ENCODE results near the gene GNG4.
A peak's percentile ranks its signal among the peaks of the same experiment; 100 is the strongest.
"Not testable (repeated sequence)": the region's sequence is repeated elsewhere in the genome, so short reads cannot be mapped to it uniquely, and the experiment has no call there.

The GNG4 gene

DNA sequence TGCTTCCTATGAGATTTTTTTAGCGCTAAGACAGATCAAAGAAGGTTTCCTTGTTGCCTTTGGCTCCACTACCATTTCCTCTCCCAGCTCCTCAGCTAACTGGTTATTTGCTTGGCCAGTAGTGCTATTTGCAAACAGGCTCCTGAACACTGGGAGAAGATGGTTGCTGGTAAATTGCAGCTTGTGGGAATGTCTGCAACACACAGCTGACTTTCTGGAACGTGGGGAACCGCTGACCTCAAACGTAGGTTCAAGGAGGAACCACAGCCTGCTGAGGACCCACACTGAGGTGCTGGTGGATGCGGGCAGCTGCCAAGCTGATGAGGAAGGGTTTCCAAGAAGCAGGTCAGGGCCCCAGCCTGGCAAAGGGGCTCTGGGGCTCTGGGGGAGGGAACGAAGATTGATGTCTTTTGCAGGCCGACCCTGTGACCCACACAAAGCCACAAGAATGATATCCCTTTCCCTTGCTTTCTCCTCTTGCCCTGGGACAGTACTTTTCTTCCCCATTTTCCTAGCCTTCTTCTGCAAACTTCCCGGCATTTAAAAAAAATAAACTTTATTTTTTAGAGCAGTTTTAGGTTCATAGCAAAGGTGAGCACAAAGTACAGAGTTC is 24.8 kb downstream of the GNG4 start:
- no peak for DNase-seq

DNA sequence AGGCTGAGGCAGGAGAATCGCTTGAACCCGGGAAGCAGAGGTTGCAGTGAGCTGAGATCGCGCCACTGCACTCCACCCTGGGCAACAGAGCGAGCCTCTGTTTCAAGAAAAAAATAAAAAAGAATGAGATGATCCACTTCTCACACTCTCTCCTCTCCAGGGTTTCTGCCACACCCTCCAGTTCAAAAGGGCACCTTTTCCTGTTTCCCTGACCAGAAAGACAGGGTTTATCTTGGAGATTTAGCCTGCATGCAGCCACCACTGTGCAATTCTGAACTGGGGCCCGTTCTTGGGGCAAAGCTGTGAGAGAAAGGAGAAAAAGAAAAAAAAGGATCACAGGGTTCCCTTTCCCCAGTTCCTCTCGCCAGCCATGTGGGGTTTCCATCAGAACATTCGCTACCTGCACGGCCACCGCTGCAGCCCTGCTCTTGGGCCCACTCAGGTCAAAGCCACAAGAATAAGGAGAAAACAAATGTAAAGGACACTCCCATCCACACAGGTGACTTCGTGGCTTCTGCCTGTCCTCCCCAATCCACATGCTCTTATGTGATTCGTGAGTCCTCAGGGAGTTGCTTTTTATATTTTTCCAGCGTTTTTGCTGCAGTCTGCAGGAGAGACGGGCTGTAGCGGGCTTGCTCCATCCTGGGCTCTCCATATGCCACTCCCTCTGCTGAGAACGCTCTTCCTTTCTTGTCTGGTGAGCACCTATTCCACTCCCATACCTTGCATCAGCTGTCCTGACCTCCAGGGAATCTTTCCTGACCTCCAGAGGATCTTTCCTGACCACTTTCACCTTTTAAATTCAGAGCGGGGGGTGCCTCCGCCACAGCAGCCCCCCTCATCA is 26.4 kb downstream of the GNG4 start:
- DNase-seq: no peak

GRCh38 chr1:235619149-235619548 is 30.4 kb downstream of the GNG4 start:
- not testable (repeated sequence) for DNase-seq

DNA sequence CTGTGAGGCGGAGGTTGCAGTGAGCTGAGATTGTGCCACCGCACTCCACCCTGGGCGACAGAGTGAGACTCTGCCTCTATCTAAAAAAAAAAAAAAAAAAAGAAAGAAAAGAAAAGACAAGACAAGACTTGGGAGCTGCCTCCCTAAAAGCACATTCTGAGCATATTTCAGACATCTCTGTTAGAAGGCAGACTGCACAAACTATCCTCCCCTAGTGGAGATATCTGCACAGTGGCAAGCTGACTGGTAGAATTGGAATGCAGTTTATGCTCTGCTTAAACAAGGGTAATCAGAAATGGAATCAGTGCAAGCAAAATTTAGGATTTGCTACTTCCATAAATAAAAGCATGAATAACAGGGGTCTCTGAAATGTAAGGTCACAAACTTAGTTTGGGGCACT is 31.8 kb downstream of the GNG4 start:
- DNase-seq: no peak

DNA sequence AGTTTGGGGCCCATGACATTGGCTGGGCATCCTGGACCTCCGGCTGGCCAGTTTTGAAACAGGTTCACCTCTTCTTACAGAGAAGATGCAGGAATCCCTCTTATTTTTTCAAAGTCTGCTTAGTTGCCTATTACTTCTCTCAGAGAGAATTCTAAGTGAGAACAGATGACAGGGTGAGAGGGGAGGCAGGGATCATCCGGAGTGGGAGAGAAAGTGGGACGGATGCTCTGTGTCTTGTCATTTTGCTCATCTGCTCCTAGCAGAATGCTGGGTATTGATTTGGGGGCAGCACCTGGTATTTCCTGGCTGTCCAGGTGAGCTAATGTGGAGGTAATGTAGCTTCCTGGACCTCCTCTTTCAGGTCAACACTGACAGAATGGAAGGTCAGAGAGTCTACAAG is 32.4 kb downstream of the GNG4 start:
- DNase-seq: no peak

GRCh38 chr1:235614442-235614954 is 35.1 kb downstream of the GNG4 start:
- no peak for DNase-seq

GRCh38 chr1:235613602-235614001 is 36.0 kb downstream of the GNG4 start:
- DNase-seq: no peak

DNA sequence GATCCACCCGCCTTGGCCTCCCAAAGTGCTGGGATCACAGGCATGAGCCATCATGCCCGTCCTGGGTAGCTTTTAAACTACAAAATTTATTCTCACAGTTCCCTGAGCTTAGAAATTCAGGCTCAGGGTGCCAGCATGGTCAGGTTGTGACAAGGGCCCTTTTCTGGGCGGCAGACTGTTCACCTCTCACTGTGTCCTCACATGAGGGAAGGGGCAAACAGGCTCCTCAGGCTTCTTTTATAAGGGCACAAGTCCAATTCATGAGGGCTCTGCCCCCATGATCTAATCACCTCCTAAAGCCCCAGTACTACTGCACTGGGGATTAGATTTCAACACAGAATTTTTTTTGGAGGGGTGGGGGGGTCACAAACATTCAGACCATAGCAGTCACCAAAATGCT is 36.8 kb downstream of the GNG4 start:
- no peak for DNase-seq

GRCh38 chr1:235610157-235610556 is 39.4 kb downstream of the GNG4 start:
- no peak for DNase-seq

DNA sequence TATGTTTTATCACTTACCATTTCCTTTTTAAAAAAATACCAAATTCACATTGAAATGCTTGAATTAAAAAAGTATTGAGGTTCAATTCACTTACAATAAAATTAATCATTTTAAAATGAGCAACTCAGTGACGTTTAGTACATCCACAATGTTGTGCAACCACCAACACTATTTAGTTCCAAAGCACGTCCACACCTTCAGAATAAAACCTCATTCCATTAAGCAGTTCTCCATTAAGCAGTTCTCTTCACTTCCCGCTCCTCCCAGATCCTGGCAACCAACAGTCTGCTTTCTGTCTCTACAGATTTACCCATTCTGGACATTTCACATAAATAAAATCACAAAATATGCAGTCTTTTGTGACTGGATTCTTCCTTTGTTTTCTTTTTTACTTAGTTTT is 41.3 kb downstream of the GNG4 start:
- DNase-seq: no peak

DNA sequence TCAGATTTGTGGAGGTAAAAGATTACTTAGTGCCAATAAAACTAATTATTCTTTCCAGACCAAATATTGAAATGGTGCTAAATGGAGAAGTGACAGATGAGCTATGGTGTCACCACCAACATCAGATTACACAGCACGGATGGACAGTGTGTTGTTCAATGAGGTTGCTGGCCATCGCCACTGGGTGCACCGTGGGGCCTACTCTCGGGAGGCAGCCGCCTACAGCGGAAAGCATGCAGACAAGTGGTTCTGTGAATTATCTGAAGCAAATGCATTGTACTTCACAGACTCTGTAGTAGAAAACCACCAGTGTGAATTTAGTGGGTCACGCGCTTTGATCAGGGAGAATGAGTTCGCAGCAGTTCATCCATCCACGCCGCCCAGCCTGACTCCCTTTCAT is 42.3 kb downstream of the GNG4 start:
- DNase-seq: no peak

DNA sequence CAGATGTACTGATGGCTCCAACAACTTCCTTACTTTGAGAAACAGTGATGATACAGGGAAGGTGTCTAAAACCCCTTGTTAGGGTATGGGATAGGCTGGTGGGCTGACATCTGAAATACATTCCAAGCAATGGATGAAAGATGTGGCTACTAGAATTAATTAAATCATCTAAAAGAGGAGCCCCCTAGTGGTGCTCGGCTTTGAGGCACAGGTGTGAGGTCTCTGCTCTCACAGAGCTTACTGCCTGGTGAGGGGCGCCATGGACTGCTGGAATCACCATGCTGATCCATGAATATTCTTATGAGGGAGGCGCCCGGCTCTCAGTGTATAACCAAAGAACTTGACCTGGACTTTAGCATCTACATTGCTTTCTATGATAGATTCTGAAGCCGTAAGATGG is 48.5 kb downstream of the GNG4 start:
- peak in 1 of 2 donors; percentile 7 for DNase-seq

DNA sequence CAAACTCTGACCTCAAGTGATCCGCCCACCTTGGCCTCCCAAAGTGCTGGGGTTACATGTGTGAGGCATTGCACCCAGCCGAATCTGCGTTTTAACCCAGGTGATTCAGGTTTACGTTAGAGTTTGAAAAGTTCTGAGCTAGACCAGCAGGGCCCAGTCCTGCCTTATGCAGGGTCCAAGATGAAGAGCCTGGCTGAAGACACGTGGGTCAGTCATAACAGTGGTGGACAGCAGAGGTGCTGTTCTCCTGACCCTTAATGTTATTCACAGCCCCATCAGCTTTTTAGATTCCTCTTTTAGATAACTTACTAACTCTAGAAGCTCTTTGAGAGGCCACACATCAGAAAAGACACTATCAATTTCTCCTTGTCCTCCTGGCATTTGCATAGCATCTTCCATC is 50.0 kb downstream of the GNG4 start:
- no peak for DNase-seq

DNA sequence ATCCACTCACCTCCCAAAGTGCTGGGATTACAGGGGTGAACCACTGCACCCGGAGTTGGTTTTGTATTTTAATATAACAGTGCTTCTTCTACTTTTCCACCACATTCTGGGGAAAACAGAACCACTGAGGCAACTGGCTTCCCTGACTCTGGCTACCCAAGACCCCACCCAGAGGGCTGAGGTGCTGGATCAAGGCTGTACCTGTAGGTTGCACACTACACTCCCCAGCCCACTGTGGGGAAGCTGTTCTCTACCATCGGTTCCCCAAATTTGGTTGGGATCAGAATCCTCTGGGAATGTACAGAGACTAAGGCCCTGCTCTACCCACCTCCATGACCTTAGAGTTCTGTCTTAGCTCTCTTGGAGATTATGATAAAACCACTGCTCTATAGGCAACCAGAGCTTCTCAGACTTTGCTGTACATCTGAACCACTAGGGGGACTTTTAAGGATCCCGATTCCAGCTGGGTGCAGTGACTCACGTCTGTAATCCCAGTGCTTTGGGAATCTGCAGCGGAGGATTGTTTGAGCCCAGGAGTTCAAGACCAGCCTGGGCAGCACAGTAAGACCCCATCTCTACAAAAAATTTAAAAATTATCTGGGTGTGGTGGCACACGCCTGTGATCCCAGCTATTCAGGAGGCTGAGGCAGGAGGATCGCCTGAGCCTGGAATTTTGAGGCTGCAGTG is 51.6 kb downstream of the GNG4 start:
- DNase-seq: no peak

DNA sequence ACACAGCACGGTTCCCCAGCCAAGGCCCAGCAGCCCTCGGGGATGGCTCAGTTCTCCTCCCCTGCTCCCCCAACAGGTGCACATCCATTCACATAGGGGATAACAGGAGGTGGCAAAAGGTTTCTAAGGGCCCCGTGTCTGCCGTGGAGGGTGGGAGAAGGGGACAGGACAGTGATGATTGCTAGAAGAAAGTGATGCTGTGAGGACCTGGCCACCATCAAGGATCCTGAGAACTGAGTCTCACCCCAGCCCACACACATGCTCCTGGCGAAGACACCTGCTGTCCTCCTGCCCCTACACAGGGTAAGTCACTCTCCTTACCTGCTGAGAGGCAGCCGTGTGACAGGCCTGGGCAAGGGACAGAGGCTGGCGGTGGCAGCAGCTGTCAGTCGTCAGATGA is 54.5 kb downstream of the GNG4 start:
- no peak for DNase-seq

DNA sequence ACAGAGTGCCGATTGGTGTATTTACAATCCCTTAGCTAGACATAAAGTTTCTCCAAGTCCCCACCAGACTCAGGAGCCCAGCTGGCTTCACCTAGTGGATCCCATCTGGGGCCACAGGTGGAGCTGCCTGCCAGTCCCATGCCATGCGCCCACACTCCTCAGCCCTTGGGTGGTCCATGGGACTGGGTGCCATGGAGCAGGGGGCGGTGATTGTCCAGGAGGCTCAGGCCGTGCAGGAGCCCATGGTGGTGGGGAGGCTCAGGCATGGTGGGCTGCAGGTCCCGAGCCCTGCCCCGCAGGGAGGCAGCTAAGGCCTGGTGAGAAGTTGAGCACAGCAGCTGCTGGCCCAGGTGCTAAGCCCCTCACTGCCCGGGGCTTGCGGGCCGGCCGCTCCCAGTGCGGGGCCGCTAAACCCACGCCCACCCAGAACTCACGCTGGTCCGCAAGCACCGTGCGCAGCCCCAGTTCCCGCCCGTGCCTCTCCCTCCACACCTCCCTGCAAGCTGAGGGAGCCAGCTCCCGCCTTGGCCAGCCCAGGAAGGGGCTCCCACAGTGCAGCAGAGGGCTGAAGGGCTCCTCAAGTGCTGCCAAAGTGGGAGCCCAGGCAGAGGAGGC is 55.2 kb downstream of the GNG4 start:
- DNase-seq: not testable (repeated sequence)

DNA sequence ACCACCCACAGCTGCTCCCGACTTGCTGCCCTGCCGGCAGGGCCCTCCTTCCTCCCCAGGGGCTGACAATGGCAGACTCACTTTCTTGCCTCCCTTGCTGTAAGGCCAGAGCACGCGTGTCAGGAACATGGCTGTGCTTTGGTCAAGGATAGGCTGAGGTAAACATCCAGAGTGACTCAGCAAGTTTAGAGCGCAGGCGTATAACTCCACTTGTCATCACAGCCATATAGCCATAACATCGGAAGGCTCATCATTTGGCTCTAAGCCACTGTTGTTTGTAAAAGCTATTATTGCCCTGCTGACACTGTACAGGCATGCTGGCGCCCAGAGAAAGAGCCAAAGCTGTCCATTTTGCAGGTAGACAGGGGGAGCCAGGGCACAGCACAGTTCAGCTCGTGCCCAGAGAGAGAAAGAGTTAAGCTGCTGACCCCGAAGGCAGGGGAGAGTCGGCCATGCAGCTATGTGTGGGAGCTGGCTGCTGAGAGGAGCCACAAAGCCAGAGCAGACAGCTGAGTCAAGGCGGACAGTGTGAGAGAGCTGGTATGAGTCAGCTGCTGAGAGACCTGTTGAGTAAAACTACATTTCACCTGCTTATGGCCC is 60.6 kb downstream of the GNG4 start:
- no peak for DNase-seq

DNA sequence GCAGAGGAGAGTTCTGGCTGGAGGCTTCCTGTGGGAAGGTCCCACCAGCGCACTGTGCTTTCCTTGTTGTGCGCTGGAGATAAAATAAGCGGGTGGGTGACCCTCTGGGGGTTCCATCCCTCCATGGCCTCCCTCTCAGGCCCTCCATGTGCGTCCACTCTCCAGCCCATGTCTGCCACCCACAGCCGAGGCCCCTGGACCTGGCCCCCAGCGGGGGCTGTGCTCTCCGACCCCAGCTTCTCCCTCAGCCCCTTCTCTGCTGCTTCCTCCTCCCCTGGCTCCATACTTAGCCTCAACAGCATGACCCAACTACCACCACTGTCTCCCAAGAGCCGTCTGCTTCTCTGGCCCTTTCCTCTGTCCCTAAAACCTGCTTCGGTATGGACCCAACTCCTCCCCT is 61.4 kb downstream of the GNG4 start:
- no peak for DNase-seq

DNA sequence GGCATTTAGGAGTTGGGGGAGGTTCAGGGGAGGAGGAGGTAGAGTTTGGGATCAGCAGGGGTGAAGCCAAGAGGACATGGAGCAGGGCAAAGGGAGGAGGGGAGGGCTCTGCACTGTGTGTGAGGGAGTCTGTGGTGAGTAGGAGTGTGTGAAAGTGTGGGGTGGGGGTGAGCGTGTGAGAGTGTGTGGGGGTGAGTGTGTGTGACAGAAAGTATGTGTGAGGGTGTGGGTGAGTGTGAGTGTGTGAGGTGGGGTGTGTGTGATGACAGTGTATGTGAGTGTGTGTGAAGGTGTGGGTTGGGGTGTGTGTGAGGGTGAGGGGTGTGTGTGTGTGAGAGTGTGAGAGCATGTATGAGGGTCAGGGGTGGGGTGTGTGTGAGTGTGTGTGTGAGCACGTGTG is 62.6 kb downstream of the GNG4 start:
- DNase-seq: no peak

DNA sequence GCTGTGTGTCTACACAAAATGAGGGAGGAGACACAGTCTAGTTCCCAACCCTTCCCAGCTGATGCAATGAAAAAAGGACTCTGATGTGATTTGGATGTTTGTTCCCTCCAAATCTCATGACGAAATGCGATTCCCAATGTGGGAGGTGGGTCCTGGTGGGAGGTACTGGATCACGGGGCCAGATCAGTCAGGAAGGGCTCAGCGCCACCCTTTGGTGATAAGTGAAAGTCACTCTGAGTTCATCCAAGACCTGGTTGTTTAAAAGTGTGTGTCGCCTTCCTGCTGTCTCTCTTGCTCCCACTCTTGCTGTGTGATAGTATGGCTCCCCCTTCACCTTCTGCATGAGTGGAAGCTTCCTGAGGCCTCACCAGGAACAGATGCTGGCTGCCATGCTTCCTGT is 63.2 kb downstream of the GNG4 start:
- no peak for DNase-seq

GRCh38 chr1:235584973-235585372 is 64.6 kb downstream of the GNG4 start:
- DNase-seq: no peak

DNA sequence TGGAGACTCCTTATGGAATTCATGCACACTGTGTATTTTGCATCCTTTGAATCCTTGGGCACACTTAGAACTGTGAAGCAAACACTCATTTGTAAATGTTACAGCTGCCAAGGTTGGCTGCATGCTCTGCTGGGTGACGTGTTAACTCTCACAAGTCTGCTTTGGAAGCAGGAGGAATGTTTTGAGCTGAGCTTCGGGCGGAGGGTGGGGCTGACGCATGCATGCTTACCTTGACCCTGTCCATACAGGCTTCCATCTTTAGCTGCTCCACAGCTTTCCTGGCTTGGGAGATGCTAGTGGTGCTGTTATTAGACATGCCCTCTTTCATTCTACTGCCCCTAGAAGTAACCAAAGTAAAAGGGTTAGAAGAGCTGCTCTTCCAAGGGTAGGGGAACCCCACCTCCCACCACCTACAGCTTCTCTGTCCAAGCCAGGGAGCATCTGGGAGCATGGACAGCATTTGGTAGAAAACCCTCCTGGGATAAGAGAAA is 66.0 kb downstream of the GNG4 start:
- no peak for DNase-seq

DNA sequence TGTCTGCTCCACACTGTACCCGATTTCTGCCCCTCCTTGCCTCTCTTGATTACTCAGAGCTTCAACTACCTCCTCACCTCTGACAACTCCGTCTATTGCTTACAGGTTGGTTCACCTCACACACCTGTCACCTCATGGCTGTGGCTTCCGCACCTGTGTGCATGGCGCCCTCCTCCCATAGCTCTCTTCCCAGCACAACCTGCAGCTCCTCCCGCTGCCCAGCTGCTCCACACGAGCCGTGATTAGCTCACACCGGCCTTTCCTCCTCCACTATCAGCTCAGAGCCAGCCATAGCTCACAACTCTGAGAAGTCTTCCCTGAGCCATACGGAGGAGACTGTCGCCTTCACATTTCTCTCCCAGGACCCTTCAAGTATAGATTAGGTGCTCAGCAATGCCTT is 67.5 kb downstream of the GNG4 start:
- no peak for DNase-seq

Measured in activated CD4-positive, alpha-beta T cell treated with anti-CD3 and anti-CD28 coated beads for 4 hours (primary cell).